GM12891 (cell line): ENCODE results near the gene S100A3.

Experiments used
- DNase-seq: peaks from one replicate; pipeline ENCODE4 v3.0.0; 2011; ENCODE audit warnings: low spot score; ENCODE audit not compliant: insufficient read length
- FAIRE-seq: peaks from 2 replicates; lab custom pipeline; 2011; peaks lifted over from hg19 to GRCh38; lab: Jason Lieb, UNC
- PAX5 ChIP-seq: IDR thresholded peaks from 2 replicates; pipeline ENCODE4 v1.6.1; 2011; ENCODE audit warnings: low read length, moderate library complexity, mild to moderate bottlenecking; ENCODE audit not compliant: insufficient read depth, severe bottlenecking
- POLR2A ChIP-seq: IDR thresholded peaks from 2 replicates; pipeline ENCODE4 v1.6.1; 2011; ENCODE audit warnings: low read depth, low read length, control low read depth
- POLR2AphosphoS5 ChIP-seq: IDR thresholded peaks from 2 replicates; pipeline ENCODE4 v1.6.1; 2011; ENCODE audit warnings: low read depth, low read length, control low read depth
- POU2F2 ChIP-seq: IDR thresholded peaks from 2 replicates; pipeline ENCODE4 v1.6.1; 2011; ENCODE audit warnings: low read depth, mild to moderate bottlenecking, control low read depth, low read length, moderate library complexity
- SPI1 ChIP-seq: IDR thresholded peaks from 2 replicates; pipeline ENCODE4 v1.6.1; 2011; ENCODE audit warnings: low read depth, low read length, control low read depth
- TAF1 ChIP-seq: IDR thresholded peaks from 2 replicates; pipeline ENCODE4 v1.6.1; 2011; ENCODE audit warnings: low read depth, low read length, control low read depth

Gene S100A3

GRCh38 chr1:153547560-153548551, 1.2 kb downstream of the S100A3 start:
- DNase-seq (no peak), FAIRE-seq (no peak)
- TF ChIP-seq POLR2A (no peak), PAX5 (no peak), TAF1 (no peak), POLR2AphosphoS5 (no peak), POU2F2 (no peak), SPI1 (no peak)

- TF ChIP-seq PAX5 (no peak), POU2F2 (no peak), SPI1 (no peak), POLR2A (no peak), TAF1 (no peak), POLR2AphosphoS5 (no peak)
- FAIRE-seq: no peak
- DNase-seq: no peak
These were observed 2.1 kb downstream of the S100A3 start for GRCh38 chr1:153546796-153547559.

GRCh38 chr1:153546371-153546770, 2.7 kb downstream of the S100A3 start:
- FAIRE-seq (no peak), DNase-seq (no peak)
- TF ChIP-seq PAX5 (no peak), POLR2AphosphoS5 (no peak), SPI1 (no peak), POU2F2 (no peak), POLR2A (no peak), TAF1 (no peak)

GRCh38 chr1:153545067-153546055, 3.7 kb downstream of the S100A3 start, which contains the start of gene S100A4:
S100A4 (minus strand) TSS chr1:153545806; CDS start chr1:153544794, 1,012 bp downstream.
- FAIRE-seq (peak; percentile 66), DNase-seq (peak; percentile 66)
- TF ChIP-seq PAX5 (no peak), SPI1 (peak; percentile 16; the same call in 1 of the 2 replicates), POU2F2 (peak; percentile 12; the same call in 1 of the 2 replicates), TAF1 (no peak), POLR2A (no peak), POLR2AphosphoS5 (no peak)

GRCh38 chr1:153544453-153545066, 4.5 kb downstream of the S100A3 start:
- no peak for FAIRE-seq
- TF ChIP-seq PAX5 (no peak), POLR2AphosphoS5 (no peak), SPI1 (no peak), POU2F2 (no peak), POLR2A (no peak), TAF1 (no peak)
- DNase-seq: no peak

- no peak for DNase-seq
- FAIRE-seq: no peak
- TF ChIP-seq POLR2A: no peak
- no peak for TF ChIP-seq PAX5
- TF ChIP-seq POU2F2: no peak
- no peak for TF ChIP-seq TAF1
- no peak for TF ChIP-seq POLR2AphosphoS5
- TF ChIP-seq SPI1: no peak
These were observed 5.3 kb downstream of the S100A3 start for GRCh38 chr1:153543736-153544135.

- TF ChIP-seq TAF1: no peak
- no peak for TF ChIP-seq POU2F2
- no peak for TF ChIP-seq POLR2A
- TF ChIP-seq SPI1: no peak
- no peak for TF ChIP-seq PAX5
- no peak for TF ChIP-seq POLR2AphosphoS5
- FAIRE-seq: no peak
- no peak for DNase-seq
These were observed 5.9 kb downstream of the S100A3 start for GRCh38 chr1:153542956-153543711.
